HG03442 (cell line): Measurements from ENCODE around the gene LYST.
"Not testable (repeated sequence)": the region's sequence is repeated elsewhere in the genome, so short reads cannot be mapped to it uniquely, and the experiment has no call there.

Source experiments
- ATAC-seq: cut with Tn5 transposase; IDR thresholded peaks from one replicate; pipeline ENCODE4 v1.9.1; 2021; ENCODE audit warnings: mild to moderate bottlenecking, moderate library complexity; ENCODE audit not compliant: unreplicated experiment

The LYST gene

DNA sequence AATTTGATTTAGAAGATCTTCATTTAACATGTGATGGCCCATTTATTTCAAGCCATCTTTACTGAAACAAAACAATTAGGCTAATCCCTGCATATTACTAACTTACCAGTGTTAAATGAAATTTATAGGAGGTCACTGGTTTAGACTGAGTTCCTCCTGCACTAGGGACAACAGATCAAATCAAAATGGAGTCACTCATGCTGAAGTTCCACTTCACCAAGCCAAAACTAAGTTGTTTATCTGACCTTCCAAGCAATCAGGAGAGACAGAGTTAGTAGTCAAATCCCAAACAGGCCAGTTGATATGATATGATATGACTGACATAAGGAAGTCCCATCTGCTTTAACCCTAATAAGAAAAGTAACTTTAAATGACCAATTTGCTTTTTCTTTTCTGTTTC lies 4.8 kb downstream of the LYST start:
- no peak for ATAC-seq

DNA sequence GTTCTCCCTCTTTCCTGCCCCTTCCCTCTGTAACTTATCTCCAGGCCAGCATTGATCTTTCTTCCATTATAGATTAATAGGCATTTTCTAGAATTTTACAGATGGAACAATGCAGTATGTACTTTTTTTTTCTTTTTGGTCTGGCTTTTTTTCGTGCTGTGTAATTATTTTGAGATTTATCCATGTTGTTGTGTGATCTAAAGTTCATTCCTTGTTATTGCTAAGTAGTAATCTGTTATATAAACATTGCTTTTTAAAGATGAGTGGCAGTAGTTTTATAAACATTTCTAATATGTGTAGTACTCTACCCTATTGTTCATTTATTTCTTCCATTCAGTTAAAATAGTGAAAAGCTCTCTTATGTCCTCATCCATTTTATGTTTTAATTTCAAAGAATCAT lies 5.9 kb downstream of the LYST start:
- ATAC-seq, result no peak

DNA sequence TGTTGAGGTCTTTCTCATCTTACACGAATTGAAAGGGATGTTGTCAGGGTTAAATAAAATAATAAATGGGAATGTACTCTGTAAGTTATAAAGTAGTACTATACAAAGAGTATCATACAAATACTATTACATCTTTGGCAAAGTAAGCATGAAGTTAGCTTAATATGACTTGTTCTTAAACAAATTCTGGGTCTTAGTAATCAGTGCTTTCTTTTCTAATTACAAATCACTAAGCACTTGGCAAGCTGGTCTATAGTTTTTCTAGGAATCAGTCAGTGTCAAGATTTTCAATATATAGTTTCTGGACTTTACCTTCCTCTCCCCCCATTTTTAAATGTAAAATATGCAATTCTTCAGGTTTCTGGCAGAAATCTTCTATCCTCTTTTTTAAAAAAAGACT lies 6.9 kb downstream of the LYST start:
- ATAC-seq, result no peak

DNA sequence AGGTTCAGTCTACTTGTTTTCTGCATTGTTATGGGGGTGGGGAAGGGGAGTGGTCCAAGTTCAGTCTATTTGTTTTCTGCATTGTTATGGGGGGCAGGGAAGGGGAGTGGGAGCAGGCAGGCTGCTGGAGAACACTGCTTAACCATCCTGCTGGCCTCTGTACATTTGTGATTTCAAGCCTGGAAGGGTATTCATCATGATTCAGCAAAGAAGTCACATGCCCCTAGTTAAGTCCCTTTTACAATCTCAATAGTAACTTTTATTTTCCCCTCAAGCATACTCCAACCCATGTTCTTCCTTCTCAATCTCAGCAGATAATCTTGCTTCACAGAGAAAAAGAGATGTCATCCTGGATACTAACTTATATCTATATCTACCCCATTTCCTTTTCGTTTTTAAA lies 7.9 kb downstream of the LYST start:
- ATAC-seq, result no peak

DNA sequence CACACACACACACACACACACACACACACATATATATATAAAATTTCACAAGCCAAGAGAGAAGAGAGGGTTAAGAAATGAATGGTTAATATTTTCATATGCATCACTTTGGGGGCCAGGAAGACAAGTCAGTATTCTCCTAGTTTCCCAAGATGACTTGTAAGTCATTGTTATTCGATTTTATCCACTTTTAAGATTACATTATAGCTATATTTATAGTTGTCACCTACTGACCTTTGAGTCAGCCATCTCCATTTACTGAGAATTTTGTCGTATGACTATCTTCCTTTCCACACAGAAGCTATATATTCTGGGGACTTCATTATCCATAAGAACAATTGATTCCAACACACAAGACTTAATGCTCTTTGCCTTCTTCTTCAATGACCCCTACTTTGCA lies 8.9 kb downstream of the LYST start:
- no peak for ATAC-seq

DNA sequence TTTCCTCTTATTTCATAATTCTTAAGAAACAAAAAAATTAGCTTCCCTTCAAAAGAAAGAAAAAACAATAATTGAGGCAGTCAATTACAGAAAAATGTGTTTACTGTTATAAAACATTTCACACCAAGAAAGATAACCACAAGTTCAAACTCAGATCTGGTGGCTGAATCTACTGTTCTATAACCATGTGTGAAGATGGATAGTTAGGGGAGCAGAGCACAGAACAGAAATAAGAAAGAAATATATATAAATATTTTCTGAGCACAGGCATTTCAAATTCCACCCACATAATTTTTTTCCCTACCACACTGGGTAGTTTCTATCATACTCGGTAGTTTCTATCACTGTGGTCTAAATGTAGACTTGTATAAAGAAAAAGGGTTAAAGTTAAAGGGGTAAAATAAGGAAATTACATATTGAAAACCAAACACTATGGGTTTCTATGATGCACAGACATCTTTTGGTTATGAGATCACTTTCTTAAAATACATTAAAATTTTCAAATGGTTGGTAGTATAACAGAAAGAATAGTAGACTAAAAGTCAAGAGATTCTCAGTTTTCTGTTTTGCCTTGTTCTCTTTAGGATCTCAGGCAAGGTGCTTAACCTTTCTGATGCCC lies 10.8 kb downstream of the LYST start:
- ATAC-seq, result peak; percentile 39

DNA sequence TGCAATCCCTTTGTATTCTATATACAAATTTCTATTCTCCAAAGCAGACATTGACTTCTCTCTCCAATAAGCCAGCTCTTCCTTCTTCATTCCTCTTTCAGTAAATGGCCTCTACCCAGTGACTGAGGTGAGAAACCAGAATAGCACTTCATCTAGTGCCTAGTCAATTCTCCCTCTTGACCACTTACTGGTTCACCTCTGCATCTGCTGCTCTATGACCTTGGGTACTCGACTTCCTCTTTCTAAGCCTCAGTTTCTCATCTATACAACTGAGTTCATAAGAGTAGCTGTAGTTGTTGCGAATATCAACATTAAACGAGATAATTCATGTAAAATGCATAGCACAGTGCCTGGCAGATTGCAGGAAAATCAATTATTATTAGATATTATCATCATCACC lies 12.4 kb downstream of the LYST start:
- ATAC-seq, result peak; percentile 65

DNA sequence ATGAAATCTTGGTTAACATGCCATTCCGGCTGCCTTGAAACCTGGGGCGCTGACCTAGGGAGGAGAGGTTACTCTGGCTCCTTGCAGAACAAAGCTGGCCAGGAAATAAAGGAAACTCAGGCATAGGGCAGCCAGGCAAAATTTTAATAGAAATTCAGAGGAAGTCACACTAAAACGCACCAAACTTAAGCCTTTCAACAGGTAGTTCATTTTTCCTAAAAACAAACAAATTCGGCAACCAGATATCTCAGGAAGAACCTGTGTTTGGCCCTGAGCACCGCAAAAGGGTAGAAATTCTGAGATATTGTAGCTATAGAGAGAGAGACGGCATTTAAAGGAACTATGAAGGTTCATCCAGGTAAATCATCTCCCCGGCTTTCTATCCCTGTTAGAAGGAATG lies 13.1 kb downstream of the LYST start:
- ATAC-seq, result no peak

DNA sequence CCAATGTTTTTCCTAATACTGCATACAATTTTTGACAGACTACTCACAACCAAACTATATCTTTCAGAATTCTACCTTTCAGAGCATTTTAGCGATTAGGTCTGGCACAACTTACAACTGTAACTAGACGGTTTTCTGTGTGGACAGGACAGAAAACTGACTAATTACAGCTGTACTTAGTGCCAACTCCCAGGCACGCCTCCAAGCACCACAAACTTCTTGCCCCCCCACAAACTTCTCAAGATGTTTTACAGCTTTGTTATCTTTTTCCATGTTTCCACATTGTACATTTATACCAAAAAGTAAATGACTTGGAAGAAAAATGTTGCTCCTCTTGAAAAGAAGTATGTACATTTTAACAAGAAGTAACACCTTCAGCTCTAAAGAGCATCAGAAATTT lies 13.8 kb downstream of the LYST start:
- no peak for ATAC-seq

DNA sequence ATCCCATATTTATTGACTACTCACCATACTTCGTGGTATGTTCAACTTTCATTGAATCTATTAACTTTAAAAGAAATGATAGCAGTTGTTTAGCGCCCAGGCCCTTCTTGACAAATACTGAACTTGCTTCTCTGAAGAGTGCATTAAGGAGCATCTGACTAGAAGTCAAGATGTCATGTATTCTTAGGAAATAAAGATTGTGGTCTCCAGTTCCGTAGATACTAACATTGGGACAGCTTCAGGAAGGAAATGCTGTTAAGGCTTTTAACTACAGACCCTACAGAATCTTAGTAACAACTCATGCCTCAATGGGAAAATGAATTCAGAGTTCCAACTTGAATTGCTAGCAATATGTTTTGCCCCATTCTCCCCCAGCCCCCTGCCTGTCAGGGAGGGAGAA lies 14.8 kb downstream of the LYST start:
- no peak for ATAC-seq

DNA sequence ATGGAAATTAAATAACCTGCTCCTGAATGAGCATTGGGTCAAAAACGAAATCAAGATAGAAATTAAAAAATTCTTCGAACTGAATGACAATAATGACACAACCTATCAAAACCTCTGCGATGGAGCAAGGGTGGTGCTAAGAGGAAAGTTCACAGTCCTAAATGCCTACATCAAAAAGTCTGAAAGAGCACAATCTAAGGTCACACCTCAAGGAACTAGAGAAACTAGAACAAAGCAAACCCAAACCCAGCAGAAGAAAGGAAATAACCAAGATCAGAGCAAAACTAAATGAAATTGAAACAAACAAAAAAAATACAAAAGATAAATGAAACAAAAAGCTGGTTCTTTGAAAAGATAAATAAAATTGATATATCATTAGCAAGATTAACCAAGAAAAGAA lies 18.5 kb downstream of the LYST start:
- ATAC-seq, result not testable (repeated sequence)

DNA sequence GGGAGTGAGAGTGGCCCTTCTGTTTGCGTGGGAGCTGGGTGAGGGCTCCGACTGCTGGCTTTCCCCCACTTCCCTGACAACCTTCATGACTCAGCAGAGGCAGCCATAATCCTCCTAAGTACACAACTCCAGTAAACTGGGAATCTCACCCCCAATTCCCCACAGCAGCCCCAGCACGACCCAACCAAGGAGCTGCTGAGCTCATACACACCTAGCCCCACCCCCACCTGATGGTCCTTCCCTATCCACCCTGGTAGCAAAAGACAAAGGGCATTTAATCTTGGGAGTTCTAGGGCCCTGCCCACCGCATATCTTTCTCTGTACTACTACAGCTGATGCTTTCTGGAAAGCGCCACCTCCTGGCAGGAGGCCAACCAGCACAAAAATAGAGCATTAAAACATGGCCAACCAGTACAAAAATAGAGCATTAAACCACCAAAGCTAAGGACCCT lies 21.0 kb downstream of the LYST start:
- ATAC-seq, result not testable (repeated sequence)

DNA sequence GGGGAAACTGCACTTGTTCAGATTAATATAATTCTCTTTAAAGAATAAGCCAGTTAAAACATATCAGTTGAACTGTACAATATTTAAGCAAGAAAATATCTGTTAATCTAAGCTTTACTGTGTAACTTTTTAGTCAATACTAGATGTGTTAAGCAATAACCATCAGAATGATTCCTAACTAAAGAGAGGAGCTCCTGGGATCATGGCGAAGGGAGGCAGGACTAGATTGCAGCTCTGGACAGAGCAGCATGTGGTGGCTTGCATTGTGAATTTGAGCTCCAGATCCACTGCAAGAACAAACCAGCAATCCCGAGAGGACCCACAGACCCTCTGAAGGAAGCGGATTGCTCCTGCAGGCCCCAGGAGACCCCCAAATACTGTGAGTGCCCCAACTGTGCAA lies 21.9 kb downstream of the LYST start:
- ATAC-seq, result no peak

DNA sequence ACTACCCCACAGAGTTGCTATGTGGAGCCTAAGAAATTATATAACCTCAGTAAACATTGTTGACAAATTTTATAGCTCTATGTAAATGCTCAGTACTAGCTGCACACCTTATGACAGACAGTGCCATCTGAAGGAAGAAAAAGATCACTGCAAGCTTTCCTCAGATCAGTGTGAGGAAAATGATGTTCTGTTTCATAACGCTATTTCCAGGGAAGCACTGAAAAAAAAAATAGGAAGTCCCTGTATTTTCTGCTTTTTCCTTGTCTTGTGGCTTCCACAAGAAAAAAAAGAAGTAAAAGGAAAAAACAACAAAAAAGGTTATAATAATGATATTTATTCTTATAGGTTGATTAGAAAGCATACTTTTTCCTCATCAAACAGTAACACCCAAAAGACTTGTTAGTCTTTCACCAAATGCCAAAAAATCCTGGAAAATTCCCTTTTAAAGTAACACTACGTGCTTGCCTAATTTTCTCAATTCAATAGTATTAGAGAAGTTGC lies 23.2 kb downstream of the LYST start:
- ATAC-seq, result peak; percentile 71

DNA sequence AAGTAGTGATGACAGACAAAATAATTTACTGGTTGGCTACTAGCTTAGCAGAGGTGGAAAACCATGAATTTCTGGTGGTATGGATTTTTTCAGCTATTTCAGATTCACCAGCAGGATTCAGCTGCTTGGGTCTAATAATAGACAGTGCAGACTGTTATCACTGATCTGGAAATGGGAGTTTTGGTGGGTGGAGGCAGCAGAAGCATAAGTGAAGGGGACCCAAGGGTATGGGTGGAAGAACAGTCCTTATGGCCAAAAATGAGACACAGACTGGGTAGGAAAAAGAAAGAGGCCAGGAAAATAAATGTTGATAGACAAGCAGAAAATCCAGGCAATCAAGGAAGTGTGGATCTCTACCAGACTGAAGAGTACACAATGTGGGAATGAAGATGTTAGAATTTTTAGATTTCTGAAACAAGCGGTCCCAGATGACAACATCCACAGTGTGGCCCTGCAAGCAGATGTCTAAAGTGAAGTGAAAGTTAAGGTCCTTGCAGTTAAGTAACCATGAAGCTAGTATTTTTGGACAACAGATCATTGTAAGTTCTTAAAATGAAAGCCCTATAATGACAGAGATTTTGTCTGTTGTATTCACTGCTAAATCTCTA lies 24.7 kb downstream of the LYST start:
- ATAC-seq, result no peak

DNA sequence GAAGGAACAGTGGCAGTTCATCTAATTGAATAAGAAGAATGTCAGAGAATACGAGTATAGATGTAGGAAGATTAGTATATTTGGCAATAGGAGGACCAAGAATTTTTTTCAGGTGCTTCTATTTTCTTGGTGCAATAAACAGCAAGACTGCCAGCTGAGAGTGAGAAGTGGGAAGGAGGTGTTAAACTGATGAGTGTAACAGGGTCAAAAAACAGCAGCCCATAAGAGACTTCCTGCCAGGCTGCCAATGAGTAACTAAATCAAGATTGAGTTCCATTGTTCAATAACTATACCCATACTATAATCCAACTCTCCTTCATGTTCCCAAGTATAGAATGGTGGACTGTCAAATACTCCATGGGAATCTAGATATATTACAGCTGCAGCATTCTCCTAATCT lies 28.7 kb downstream of the LYST start:
- ATAC-seq, result no peak

DNA sequence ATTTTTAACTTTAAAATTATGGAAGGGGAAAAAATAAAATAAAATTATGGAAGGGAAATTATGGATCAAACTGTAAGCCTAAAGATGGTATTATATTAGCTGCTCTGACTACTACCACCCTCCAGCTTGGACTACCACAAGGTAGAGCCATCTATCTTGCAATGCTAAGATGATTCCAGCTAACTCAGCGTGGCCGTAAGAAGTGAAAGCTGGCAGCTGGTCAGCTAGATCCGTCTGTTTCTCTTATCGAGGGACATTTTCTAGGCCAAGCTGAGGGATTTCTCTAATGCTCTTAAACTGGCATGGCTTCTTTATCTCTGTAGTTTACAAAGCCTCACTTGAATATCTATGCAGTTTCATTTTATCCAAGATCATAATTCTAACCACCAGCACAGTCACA lies 31.5 kb downstream of the LYST start:
- no peak for ATAC-seq

DNA sequence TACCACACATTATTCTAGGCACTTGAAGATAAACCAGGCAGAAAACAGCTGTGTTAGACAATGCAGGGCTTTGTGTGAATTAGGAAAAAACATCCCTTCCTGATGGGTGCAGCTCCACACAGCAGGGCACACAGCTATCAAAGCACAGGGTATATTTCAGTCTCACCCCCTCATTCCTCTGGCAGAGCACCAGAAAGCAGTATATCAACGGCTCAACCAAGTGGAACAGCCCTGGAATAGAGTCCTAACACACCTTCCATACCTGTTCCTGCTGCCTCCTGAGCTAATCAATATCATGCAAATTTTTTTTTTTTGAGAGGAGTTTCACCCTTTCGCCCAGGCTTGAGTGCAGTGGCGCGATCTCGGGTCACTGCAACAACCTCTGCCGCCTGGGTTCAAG lies 32.1 kb downstream of the LYST start:
- ATAC-seq, result no peak

DNA sequence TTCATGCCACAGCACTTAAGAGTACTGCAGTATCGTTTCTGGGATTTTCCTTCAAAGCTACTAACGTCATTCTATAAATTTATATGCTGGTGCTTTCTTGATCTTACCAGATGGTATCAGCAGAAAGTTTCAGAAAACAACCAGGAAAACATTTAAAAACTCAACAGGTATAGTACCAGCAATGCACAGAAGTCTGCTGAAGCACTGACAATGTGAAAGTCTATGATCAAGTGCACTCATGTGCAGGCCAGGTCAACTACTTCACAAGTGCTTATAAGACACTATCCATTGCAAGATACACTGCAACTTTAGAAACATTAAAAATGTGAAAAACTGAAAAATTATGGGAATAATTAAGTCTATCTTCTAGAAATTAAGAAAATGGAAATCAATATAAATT lies 34.7 kb downstream of the LYST start:
- ATAC-seq, result no peak

DNA sequence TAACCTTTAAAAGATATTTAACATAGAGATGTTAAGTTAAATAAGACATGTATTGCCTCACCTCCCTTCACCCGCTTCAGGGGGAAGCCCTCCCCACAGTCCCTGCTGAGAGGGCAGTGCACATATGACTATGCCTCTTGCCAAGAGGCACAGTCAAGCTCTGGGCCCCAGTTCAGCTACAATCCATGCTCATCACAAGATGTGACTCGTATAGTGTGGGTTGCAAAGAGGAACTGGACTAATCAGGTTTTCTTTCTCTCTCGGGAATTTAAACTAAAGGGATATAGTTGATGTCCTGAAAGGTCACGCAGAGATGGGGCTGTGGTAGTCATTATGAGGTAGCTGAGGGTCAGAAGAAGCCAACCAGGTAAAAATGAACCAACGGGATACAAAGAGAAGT lies 35.6 kb downstream of the LYST start:
- peak; percentile 100 for ATAC-seq

DNA sequence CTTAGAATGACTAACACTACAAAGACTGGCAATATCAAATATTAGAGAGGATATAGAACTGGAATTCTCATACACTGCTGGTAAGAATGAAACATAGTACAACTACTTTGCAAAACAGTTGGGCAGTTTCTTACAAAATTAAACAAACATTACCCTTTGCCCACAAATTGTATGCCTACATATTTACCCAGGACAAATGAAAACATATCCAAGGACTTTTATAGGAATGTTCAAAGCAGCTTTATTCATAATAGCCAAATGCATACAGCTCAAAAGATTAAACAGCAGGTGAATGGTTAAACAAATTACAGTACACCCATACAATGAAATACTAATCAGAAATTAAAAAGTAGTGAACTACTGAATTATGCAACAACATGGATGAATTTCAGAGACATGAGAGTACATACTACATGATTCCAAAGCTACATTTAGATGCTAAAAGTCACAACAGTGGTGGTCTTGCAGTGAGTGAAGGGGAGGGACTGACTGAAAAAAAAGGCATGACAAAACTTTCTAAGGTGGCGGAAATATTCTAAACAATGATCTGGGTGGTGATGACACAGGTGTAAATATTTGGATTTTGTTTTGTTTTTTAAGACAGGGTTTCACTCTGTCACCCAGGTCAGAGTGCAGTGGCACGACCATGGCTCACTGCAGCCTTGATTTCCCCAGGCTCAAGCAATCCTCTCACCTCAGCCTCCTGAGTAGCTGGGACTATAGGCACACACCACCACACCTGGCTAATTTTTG lies 40.4 kb downstream of the LYST start:
- no peak for ATAC-seq

DNA sequence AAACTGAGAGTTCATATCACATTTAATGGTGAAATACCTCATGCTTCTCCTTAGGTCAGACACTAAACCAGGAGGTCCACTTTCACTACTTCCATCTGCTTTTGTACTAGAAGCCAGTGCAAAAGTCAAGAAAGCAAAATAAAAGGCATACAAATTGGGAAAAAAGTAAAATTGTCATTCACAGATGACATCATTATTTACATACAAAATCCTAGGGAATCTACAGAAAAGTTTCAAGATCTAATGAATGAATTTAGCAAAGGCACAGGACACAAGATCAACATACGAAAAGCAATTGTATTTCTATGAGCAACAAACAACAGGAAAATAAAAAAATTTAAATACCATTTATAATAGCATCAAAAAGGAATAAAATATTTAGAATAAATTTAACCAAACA lies 41.5 kb downstream of the LYST start:
- no peak for ATAC-seq
